GM12878 (cell line): ENCODE measurements around the gene RALGAPA1. TPM values are rescaled to one million over a fixed set of nuclear protein-coding genes. Genes with fewer than 3 reads are reported as not detected.

Experiments
- ATAC-seq: fragments of 200-7000 bp; cut with Tn5 transposase; 3 replicates; pipeline ENCODE4 v1.9.1; 2020; ENCODE audit warnings: mild to moderate bottlenecking, moderate library complexity
- BruUV-seq: library from RNA; stranded (reverse); fragments of 400-500 nt; replicated peaks from 2 replicates; lab custom pipeline; 2021; lab: Mats Ljungman, UMichigan
- CTCF ChIA-PET: fragments of 300-600 bp; sonication (Branson Sonifier 250); formaldehyde crosslinking; extraction: SDS; loops from one replicate; lab custom pipeline; 2021; ENCODE audit warnings: inconsistent platforms; lab: Yijun Ruan, JAX
- POLR2A ChIA-PET: fragments of 350-600 bp; formaldehyde crosslinking; extraction: SDS; loops from one replicate; lab custom pipeline; 2021; ENCODE audit warnings: inconsistent platforms; lab: Charles Lee
- RAD21 ChIA-PET: fragments of 300-600 bp; sonication (Branson Sonifier 250); formaldehyde crosslinking; loops from one replicate; lab custom pipeline; 2023; ENCODE audit warnings: antibody characterized with exemption; ENCODE audit not compliant: unreplicated experiment; lab: Charles Lee
- SMC1A ChIA-PET: fragments of 300-600 bp; sonication (Branson Sonifier 250); formaldehyde crosslinking; loops from one replicate; lab custom pipeline; 2023; ENCODE audit not compliant: unreplicated experiment, uncharacterized antibody; lab: Charles Lee
- DNase-seq: peaks from one replicate; pipeline ENCODE4 v3.0.0-alpha.2; 2011; ENCODE audit warnings: low read depth, low spot score
- FAIRE-seq: peaks from 3 replicates; lab custom pipeline; 2011; peaks lifted over from hg19 to GRCh38; lab: Jason Lieb, UNC
- H2AFZ ChIP-seq: 2 replicates; pipeline ENCODE4 v1.6.0; 2011; ENCODE audit warnings: low read depth, low read length, control low read depth; ENCODE audit not compliant: control insufficient read depth
- H3K27ac ChIP-seq: 2 replicates; pipeline ENCODE4 v1.5.1; 2011; ENCODE audit warnings: control low read depth; ENCODE audit not compliant: control insufficient read depth, insufficient read depth
- H3K27me3 ChIP-seq, 2 experiments: replicated peaks in 1 of 2; 2 replicates each; pipeline versions ENCODE4 v1.6.0 to v1.6.1; 2011; ENCODE audit warnings: low read length in 1 of 2; ENCODE audit not compliant: control insufficient read depth in 2 of 2, insufficient read depth in 2 of 2
- H3K36me3 ChIP-seq, 2 experiments: 2 replicates each; pipeline ENCODE4 v1.5.1; 2011; ENCODE audit warnings: low read length in 1 of 2; ENCODE audit not compliant: control insufficient read depth in 2 of 2, insufficient read depth in 2 of 2
- H3K4me1 ChIP-seq: 2 replicates; pipeline ENCODE4 v1.6.1; 2011; ENCODE audit warnings: mild to moderate bottlenecking, low read length, moderate library complexity, mixed read lengths; ENCODE audit not compliant: control insufficient read depth, insufficient read depth
- H3K4me2 ChIP-seq: 2 replicates; pipeline ENCODE4 v1.6.0; 2011; ENCODE audit warnings: control low read depth; ENCODE audit not compliant: control insufficient read depth, insufficient read depth
- H3K4me3 ChIP-seq: fragments of 200-600 bp; sonication (generic); 2 replicates; pipeline ENCODE4 v1.5.1; 2016
- H3K79me2 ChIP-seq: 2 replicates; pipeline ENCODE4 v1.6.0; 2011; ENCODE audit warnings: low read length; ENCODE audit not compliant: control insufficient read depth, insufficient read depth
- H3K9ac ChIP-seq: 2 replicates; pipeline ENCODE4 v1.8.0; 2011; ENCODE audit warnings: low read length, control low read depth, mixed read lengths; ENCODE audit not compliant: control insufficient read depth, insufficient read depth
- H3K9me3 ChIP-seq: replicated peaks from 3 replicates; pipeline ENCODE4 v1.5.1; 2011; ENCODE audit warnings: mild to moderate bottlenecking, low read length; ENCODE audit not compliant: control insufficient read depth, insufficient read depth
- H4K20me1 ChIP-seq: 2 replicates; pipeline ENCODE4 v1.6.0; 2011; ENCODE audit not compliant: control insufficient read depth, insufficient read depth
- CEBPZ ChIP-seq: fragments of 150-350 bp; IDR thresholded peaks from 2 replicates; pipeline ENCODE4 v1.6.1; 2016; ENCODE audit warnings: low read depth, low read length
- FOXM1 ChIP-seq: IDR thresholded peaks from 2 replicates; pipeline ENCODE4 v1.6.1; 2012; ENCODE audit warnings: low read depth, mild to moderate bottlenecking, inconsistent platforms, low read length, moderate library complexity
- IKZF1 ChIP-seq: fragments of 450-650 bp; conservative IDR thresholded peaks from 2 replicates; pipeline ENCODE4 v1.6.1; 2017; ENCODE audit warnings: antibody characterized with exemption, mild to moderate bottlenecking
- IKZF2 ChIP-seq, 2 experiments: fragments of 450-650 bp; IDR thresholded peaks; 2 replicates each; pipeline ENCODE4 v1.6.1; 2017; ENCODE audit warnings: mild to moderate bottlenecking in 2 of 2, moderate library complexity in 2 of 2
- IRF4 ChIP-seq: IDR thresholded peaks from 2 replicates; pipeline ENCODE4 v1.6.1; 2011; ENCODE audit warnings: low read depth, low read length
- JUNB ChIP-seq: IDR thresholded peaks from 2 replicates; pipeline ENCODE4 v1.6.1; 2016; ENCODE audit warnings: antibody characterized with exemption, mild to moderate bottlenecking
- MTA2 ChIP-seq: fragments of 450-650 bp; IDR thresholded peaks from 2 replicates; pipeline ENCODE4 v1.6.1; 2016; ENCODE audit warnings: low read depth, mild to moderate bottlenecking, moderate library complexity
- NR2C1 ChIP-seq: fragments of 450-650 bp; IDR thresholded peaks from 2 replicates; pipeline ENCODE4 v1.6.1; 2017; ENCODE audit warnings: antibody characterized with exemption, mild to moderate bottlenecking, moderate library complexity
- SMAD5 ChIP-seq: IDR thresholded peaks from 2 replicates; pipeline ENCODE4 v1.6.1; 2016; ENCODE audit warnings: antibody characterized with exemption, low read depth
- ZBTB4 ChIP-seq: fragments of 450-650 bp; formaldehyde crosslinking; IDR thresholded peaks from 2 replicates; pipeline ENCODE4 v1.4.0; 2022; ENCODE audit warnings: mild to moderate bottlenecking, moderate library complexity
- ZNF217 ChIP-seq: fragments of 450-650 bp; IDR thresholded peaks from 2 replicates; pipeline ENCODE4 v1.6.1; 2017; ENCODE audit warnings: antibody characterized with exemption, mild to moderate bottlenecking
- WGBS: methylation state at CpG from one replicate; pipeline ENCODE4 v1.1.6; 2016; ENCODE audit warnings: low lambda C conversion rate; ENCODE audit not compliant: insufficient replicate concordance, insufficient coverage; ENCODE audit errors: missing lambda C conversion rate; 5-methylcytosine and 5-hydroxymethylcytosine counted together
- in situ Hi-C: fragments of 300-500 bp; cut with MboI; formaldehyde crosslinking; loops from 9 replicates; pipeline ENCODE4 v1.14.3; 2018; ENCODE audit warnings: mixed read lengths
- intact Hi-C: fragments of 100-400 bp; cut with micrococcal nuclease; formaldehyde crosslinking; loops from one replicate; pipeline ENCODE4 v1.14.2; 2022; ENCODE audit not compliant: unreplicated experiment
- polyA plus RNA-seq, 11 experiments: library from polyadenylated mRNA; depleted of rRNA in 4 of 11; unstranded in 6 of 11; stranded (reverse) in 5 of 11; fragments of >200 nt; fragmentation: Nextera tagmentation in 4 of 11; fragmentation: Illumina TruSeq in 1 of 11; extraction: Ambion mirVana in 4 of 11; extraction: Trizol in 1 of 11; gene quantifications; 1 replicate in 1 of 11; 2 replicates in 10 of 11; pipeline versions ENCODE4 v1.2.1 to v1.2.3, GENCODE V29; 2011 to 2016; ENCODE audit warnings: inconsistent platforms in 2 of 11, missing spikeins in 2 of 11, low read depth in 1 of 11
- total RNA-seq, 4 experiments: library from RNA; depleted of rRNA in 3 of 4; stranded (reverse); fragments of >200 nt in 3 of 4; fragmentation: Illumina TruSeq in 1 of 4; extraction: Trizol in 1 of 4; gene quantifications; 2 replicates each; pipeline versions ENCODE4 v1.2.1 to v1.2.3, GENCODE V29; 2013 to 2021

RALGAPA1 gene
- total and polyA plus RNA-seq, 10 of the 15 experiments (the other 5 are each of a cell fraction or from before 2014, with no cell fraction given), result 5.6 to 26.7 (median 14.7) TPM

DNA sequence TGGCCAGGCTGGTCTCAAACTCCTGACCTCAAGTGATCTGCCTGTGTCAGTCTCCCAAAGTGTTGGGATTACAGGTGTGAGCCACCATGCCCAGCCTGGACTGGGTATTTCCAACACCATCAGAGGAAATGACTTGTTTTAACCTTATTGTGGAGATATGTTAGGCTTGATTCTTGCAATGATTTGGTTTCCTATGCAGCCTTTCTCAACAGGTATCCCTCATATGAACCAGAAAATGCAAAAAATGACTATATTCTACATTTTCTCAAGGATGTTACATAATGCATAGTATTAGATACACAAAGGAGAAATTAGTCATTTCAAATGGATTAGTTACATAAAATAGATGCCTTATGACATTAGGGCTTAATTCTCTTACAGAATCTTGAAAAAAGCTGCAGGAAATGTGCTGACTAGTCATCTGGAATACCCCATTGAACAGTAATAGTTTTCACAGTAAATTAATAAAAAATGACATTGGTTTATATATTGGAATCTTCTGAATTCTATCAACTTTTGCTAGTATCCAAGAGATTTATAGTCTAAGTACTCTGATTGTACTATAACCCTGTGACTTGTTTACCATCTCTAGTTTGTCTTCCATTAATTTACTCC lies 142.6 kb downstream of the RALGAPA1 start:
- DNase-seq, result no peak
- Histone ChIP-seq H3K36me3 (no peaks in the 10 kb centered on the region; a peak in 1 of 4 replicates), H3K27ac (no peak overlapping the region), H3K9ac (no peak overlapping the region), H3K4me3 (no peak overlapping the region), H3K4me2 (no peak overlapping the region), H4K20me1 (no peaks in the 10 kb centered on the region), H3K27me3 (no peaks in the 10 kb centered on the region), H3K79me2 (no peaks in the 10 kb centered on the region), H3K9me3 (no peaks in the 10 kb centered on the region), H2AFZ (no peak overlapping the region), H3K4me1 (no peaks in the 10 kb centered on the region)
- no TSS peak for BruUV-seq
- ATAC-seq, result no peak
- FAIRE-seq, result no peak
- CTCF ChIA-PET, result no interaction called here
- SMC1A ChIA-PET, result no interaction called here
- TF ChIP-seq JUNB, result peak; percentile 16; the same call in 1 of the 2 replicates
- no peak for TF ChIP-seq FOXM1
- in situ Hi-C loops (no loop called here), intact Hi-C loops (no loop called here)
- RAD21 ChIA-PET, result no interaction called here
- POLR2A ChIA-PET, result no interaction called here

- no peaks in the 10 kb centered on the region; a peak in 1 of 4 replicates for H3K36me3 ChIP-seq
- no peaks in the 10 kb centered on the region for H3K9me3 ChIP-seq
- no peak overlapping the region for H3K9ac ChIP-seq
- ChIA-PET CTCF (no interaction called here), SMC1A (no interaction called here), POLR2A (no interaction called here), RAD21 (no interaction called here)
- in situ Hi-C loops (no loop called here), intact Hi-C loops (no loop called here)
- TF ChIP-seq ZBTB4 (CRISPR knock-in tag), result no peak
- no peak for TF ChIP-seq CEBPZ
- no peak for TF ChIP-seq IRF4
- TF ChIP-seq IKZF1, result no peak
- TF ChIP-seq SMAD5, result no peak
- TF ChIP-seq IKZF2 (IDR thresholded peaks at IDR 0.05), result no peak
- TF ChIP-seq NR2C1, result no peak
- TF ChIP-seq MTA2, result no peak
- TF ChIP-seq ZNF217, result no peak
- BruUV-seq, result no TSS peak
- no peak overlapping the region for H3K27ac ChIP-seq
- FAIRE-seq (no peak), ATAC-seq (no peak), DNase-seq (no peak)
- no peaks in the 10 kb centered on the region for H3K4me1 ChIP-seq
- H3K4me3 ChIP-seq, result no peak overlapping the region
- no peaks in the 10 kb centered on the region for H3K79me2 ChIP-seq
- H3K27me3 ChIP-seq, result no peaks in the 10 kb centered on the region
- H2AFZ ChIP-seq, result no peak overlapping the region
- H3K4me2 ChIP-seq, result no peak overlapping the region
- H4K20me1 ChIP-seq, result no peaks in the 10 kb centered on the region
- 98% methylated on average over 3 of the region's 3 CpGs for WGBS
These were observed 147.2 kb downstream of the RALGAPA1 start for GRCh38 chr14:35661875-35662274.
